Parathyroid adenoma (tissue), 2 donors: Measurements from ENCODE around the gene ZNF688.

Experiments
- H2AFZ ChIP-seq: fragments of 300-600 bp; sonication (generic); one replicate; pipeline ENCODE4 v1.7.0; 2017; ENCODE audit warnings: antibody characterized with exemption, mild to moderate bottlenecking
- H3K27ac ChIP-seq: fragments of 300-600 bp; sonication (generic); one replicate; pipeline ENCODE4 v1.7.0; 2017
- H3K27me3 ChIP-seq: fragments of 300-600 bp; sonication (generic); one replicate; pipeline ENCODE4 v1.7.0; 2017; ENCODE audit warnings: low read length; ENCODE audit not compliant: control insufficient read depth, insufficient read depth
- H3K36me3 ChIP-seq: fragments of 300-600 bp; sonication (generic); one replicate; pipeline ENCODE4 v1.7.0; 2017; ENCODE audit warnings: low read length; ENCODE audit not compliant: control insufficient read depth, insufficient read depth
- H3K4me1 ChIP-seq: fragments of 300-600 bp; sonication (generic); one replicate; pipeline ENCODE4 v1.7.0; 2017; ENCODE audit warnings: control low read depth
- H3K4me2 ChIP-seq: fragments of 300-600 bp; sonication (generic); one replicate; pipeline ENCODE4 v1.7.0; 2017; ENCODE audit warnings: low read length
- H3K4me3 ChIP-seq: fragments of 300-600 bp; sonication (generic); one replicate; pipeline ENCODE4 v1.7.0; 2017; ENCODE audit warnings: low read depth, low read length
- H3K79me2 ChIP-seq: fragments of 300-600 bp; sonication (generic); one replicate; pipeline ENCODE4 v1.7.0; 2017; ENCODE audit warnings: control low read depth
- H3K9ac ChIP-seq: fragments of 300-600 bp; sonication (generic); one replicate; pipeline ENCODE4 v1.7.0; 2017; ENCODE audit warnings: mild to moderate bottlenecking
- H3K9me3 ChIP-seq: fragments of 300-600 bp; sonication (generic); one replicate; pipeline ENCODE4 v1.7.0; 2017; ENCODE audit warnings: low read length; ENCODE audit not compliant: control insufficient read depth
- TF ChIP-seq, protein P1 (sequence below): fragments of 300-600 bp; sonication (generic); IDR thresholded peaks from one replicate; pipeline ENCODE4 v1.7.0; 2017; ENCODE audit warnings: antibody characterized with exemption, mild to moderate bottlenecking
- donor health status: primary hyperparathyroidism.

ZNF688 gene

DNA sequence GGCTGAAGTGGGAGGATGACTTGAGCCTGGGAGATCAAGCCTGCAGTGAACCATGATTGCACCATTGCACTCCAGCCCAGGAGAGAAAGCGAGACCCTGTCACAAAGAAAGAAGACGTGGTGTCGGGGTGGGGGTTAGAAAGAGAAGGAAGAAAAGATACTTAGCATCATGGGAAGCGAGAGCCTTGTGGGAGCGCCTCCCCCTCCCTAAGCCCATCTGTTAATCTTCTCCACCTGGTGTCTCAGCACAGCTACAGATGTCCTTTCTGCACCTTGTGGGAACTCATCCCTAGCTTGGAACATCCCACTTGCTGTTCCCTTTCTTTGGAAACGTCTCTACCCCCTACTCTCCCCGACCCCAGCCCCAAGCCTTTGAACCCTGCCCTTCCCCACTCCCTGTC is 6.0 kb downstream of the ZNF688 start:
- Histone ChIP-seq H3K4me3 (no peak overlapping the region), H3K4me2 (no peak overlapping the region), H2AFZ (no peak overlapping the region), H3K79me2 (no peaks in the 10 kb centered on the region), H3K4me1 (peaks cover 8% of the 10 kb centered on the region), H3K9me3 (no peaks in the 10 kb centered on the region), H3K27me3 (no peaks in the 10 kb centered on the region), H3K27ac (no peak overlapping the region), H3K9ac (no peak overlapping the region), H3K36me3 (no peaks in the 10 kb centered on the region)
- TF ChIP-seq, protein P1, sequence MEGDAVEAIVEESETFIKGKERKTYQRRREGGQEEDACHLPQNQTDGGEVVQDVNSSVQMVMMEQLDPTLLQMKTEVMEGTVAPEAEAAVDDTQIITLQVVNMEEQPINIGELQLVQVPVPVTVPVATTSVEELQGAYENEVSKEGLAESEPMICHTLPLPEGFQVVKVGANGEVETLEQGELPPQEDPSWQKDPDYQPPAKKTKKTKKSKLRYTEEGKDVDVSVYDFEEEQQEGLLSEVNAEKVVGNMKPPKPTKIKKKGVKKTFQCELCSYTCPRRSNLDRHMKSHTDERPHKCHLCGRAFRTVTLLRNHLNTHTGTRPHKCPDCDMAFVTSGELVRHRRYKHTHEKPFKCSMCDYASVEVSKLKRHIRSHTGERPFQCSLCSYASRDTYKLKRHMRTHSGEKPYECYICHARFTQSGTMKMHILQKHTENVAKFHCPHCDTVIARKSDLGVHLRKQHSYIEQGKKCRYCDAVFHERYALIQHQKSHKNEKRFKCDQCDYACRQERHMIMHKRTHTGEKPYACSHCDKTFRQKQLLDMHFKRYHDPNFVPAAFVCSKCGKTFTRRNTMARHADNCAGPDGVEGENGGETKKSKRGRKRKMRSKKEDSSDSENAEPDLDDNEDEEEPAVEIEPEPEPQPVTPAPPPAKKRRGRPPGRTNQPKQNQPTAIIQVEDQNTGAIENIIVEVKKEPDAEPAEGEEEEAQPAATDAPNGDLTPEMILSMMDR, result no peak

DNA sequence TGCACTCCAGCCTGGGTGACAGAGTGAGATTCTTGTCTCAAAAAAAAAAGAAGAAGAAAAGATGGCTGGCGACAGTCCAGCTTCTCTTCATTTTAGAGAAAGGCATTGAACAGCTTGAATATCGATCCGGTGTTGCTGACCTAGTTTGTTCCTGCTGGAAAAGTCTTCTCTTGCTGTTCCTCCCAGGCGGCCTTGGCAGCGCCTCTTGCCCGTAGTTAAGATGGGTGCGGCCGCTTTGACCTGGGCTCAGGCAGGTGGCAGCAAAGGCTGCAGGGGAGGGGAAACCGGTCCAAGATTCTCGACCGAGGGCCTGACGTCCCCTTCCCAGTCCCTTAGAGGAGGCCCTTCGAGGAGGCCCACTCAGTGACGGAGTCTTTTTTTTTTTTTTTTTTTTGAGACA is 9.5 kb downstream of the ZNF688 start:
- H3K27ac ChIP-seq, result peak overlapping the region; percentile 39
- no peak overlapping the region for H3K9ac ChIP-seq
- TF ChIP-seq, protein P1, result no peak

DNA sequence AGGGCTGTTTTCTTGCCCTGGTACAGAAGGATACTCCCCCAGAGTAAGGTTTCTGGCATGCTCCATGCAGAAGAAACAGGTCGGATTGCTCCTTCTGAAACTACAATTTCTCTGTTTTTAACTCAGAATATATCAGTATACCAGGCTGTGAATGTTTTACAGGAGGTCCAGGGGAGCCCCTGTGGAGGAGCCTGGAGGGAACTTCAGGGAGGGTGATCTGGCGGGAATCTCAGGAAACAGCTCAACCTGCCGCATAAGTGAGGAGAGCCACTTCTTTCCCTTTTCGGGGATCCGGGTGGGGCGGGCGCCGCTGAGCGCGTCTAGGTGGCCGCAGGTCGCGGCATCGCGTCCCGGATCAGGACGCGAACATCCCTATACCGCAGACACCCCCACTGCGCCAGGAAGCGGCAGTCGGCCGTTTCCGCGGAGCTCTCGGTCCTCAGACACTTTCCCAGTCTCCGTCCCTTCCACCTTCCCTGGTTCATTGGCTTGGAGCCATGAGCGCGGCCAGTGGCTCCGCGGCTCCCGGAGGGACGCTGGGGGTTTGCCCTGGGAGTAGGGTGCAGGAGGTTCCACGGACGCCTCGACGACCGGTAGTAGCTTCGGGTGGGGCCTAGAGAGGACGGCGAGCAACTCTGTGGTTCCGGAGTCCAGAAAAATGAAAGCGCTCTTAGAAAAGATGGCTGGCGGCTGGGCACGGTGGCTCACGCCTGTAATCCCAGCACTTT is 10.3 kb downstream of the ZNF688 start:
- Histone ChIP-seq H3K27me3 (no peaks in the 10 kb centered on the region), H3K27ac (peak overlapping the region; percentile 39), H3K79me2 (peaks cover 4% of the 10 kb centered on the region), H3K9ac (no peak overlapping the region), H3K36me3 (no peaks in the 10 kb centered on the region), H2AFZ (peak overlapping the region; percentile 70), H3K4me2 (peak overlapping the region; percentile 35), H3K4me3 (peak overlapping the region; percentile 26), H3K9me3 (no peaks in the 10 kb centered on the region), H3K4me1 (no peaks in the 10 kb centered on the region)
- TF ChIP-seq, protein P1, result no peak

More for the DNA sequence above, 9.5 kb downstream of the ZNF688 start:
- no peak overlapping the region for H3K4me2 ChIP-seq
- H3K9me3 ChIP-seq, result no peaks in the 10 kb centered on the region
- no peaks in the 10 kb centered on the region for H3K4me1 ChIP-seq
- H2AFZ ChIP-seq, result peak overlapping the region; percentile 70
- no peaks in the 10 kb centered on the region for H3K36me3 ChIP-seq
- no peaks in the 10 kb centered on the region for H3K27me3 ChIP-seq
- no peaks in the 10 kb centered on the region for H3K79me2 ChIP-seq
- H3K4me3 ChIP-seq, result peak overlapping the region; percentile 26

DNA sequence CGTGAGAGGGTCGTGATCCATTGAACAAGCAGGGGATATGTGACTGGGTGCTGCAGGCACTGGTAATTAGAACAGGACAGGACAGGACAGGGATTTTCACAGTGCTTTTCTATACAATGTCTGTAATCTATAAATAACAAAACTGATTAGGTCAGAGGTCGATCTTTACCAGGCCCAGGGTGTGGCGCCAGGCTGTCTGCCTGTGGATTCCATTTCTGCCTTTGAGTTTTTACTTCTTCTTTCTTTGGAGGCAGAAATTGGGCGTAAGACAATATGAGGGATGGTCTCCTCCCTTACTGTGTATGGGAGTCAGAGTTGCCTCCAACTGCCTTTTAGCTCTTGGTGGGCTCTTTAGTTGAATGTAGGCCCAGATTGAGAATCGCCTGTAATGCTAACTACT is 11.8 kb downstream of the ZNF688 start:
- peaks cover 8% of the 10 kb centered on the region for H3K79me2 ChIP-seq
- TF ChIP-seq, protein P1, result no peak
- H3K9me3 ChIP-seq, result no peaks in the 10 kb centered on the region
- H3K27ac ChIP-seq, result no peak overlapping the region
- no peak overlapping the region for H3K4me2 ChIP-seq
- H3K4me1 ChIP-seq, result no peaks in the 10 kb centered on the region
- no peak overlapping the region for H3K4me3 ChIP-seq
- no peak overlapping the region for H2AFZ ChIP-seq
- no peaks in the 10 kb centered on the region for H3K36me3 ChIP-seq
- no peak overlapping the region for H3K9ac ChIP-seq
- H3K27me3 ChIP-seq, result no peaks in the 10 kb centered on the region
